ENCODE measurements around the gene CCDC106. TPM values are rescaled to one million over a fixed set of nuclear protein-coding genes. Genes with fewer than 3 reads are reported as not detected.

The CCDC106 gene
- total RNA-seq, 1 experiment from 2014 or later = 19.9 TPM

DNA sequence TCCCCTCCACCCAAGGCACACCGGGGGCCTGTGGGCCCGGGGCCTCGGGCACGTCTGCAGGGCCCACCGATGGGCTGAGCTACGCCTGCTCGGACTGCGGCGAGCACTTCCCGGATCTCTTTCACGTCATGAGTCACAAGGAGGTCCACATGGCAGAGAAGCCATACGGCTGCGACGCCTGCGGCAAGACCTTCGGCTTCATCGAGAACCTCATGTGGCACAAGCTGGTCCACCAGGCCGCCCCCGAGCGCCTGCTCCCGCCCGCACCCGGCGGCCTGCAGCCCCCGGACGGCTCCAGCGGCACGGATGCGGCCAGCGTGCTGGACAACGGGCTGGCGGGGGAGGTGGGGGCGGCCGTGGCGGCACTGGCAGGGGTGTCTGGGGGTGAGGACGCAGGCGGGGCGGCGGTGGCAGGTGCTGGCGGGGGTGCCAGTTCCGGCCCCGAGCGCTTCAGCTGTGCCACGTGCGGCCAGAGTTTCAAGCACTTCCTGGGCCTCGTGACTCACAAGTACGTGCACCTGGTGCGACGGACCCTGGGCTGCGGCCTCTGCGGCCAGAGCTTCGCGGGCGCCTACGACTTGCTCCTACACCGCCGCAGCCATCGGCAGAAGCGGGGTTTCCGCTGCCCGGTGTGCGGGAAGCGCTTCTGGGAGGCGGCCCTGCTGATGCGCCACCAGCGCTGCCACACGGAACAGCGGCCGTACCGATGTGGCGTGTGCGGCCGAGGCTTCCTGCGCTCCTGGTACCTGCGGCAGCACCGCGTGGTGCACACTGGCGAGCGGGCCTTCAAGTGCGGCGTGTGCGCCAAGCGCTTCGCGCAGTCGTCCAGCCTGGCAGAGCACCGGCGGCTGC, 32.2 kb upstream of the CCDC106 start:
- no CpG with 5 or more reads among the region's 88 CpGs for WGBS (ENCODE audit: extremely low coverage, insufficient read length, low lambda C conversion rate)
- H3K27ac Mint-ChIP-seq = no peak overlapping the region
- Histone ChIP-seq H3T11ph (ENCODE audit: low read length) (no peak overlapping the region), H3K9me3 (ENCODE audit: control insufficient read depth, low read depth, low read length) (no peaks in the 10 kb centered on the region), H3K79me1 (ENCODE audit: insufficient read depth, low read depth, low read length, poor library complexity, severe bottlenecking) (no peaks in the 10 kb centered on the region), H3K23me2 (ENCODE audit: insufficient read length, low read depth, low read length, poor library complexity, severe bottlenecking) (no peaks in the 10 kb centered on the region), H3K4me1 (ENCODE audit: insufficient read depth, low read length) (no peaks in the 10 kb centered on the region), H2BK20ac (ENCODE audit: low read depth, low read length, poor library complexity, severe bottlenecking) (no peak overlapping the region), H2BK120ac (ENCODE audit: low read depth, low read length, poor library complexity, severe bottlenecking) (no peak overlapping the region), H4K20me1 (ENCODE audit: control insufficient read depth, insufficient read depth, insufficient read length) (no peaks in the 10 kb centered on the region), H2BK12ac (ENCODE audit: insufficient read length, low read depth, low read length) (no peak overlapping the region), H3K4ac (ENCODE audit: low read depth, low read length) (no peak overlapping the region), H3K14ac (ENCODE audit: insufficient read depth, low read length) (no peak overlapping the region), H3K27me3 (ENCODE audit: insufficient read depth, low read length) (no peaks in the 10 kb centered on the region), H3K4me2 (ENCODE audit: insufficient read depth, insufficient read length, low read length) (no peak overlapping the region), H3K23ac (ENCODE audit: insufficient read length, low read depth, low read length) (no peak overlapping the region), H4K5ac (ENCODE audit: insufficient read length, low read depth, low read length) (no peak overlapping the region), H2BK15ac (ENCODE audit: low read depth, low read length) (no peak overlapping the region), H3K56ac (ENCODE audit: insufficient read length, low read depth, low read length) (no peak overlapping the region), H3K18ac (ENCODE audit: insufficient read length, low read depth, low read length) (no peak overlapping the region), H4K8ac (replicated peaks; ENCODE audit: insufficient read length, low read depth, low read length) (no peak overlapping the region), H2BK5ac (ENCODE audit: insufficient read length, low read length) (no peak overlapping the region), H4K91ac (ENCODE audit: insufficient read length, low read depth, low read length) (no peak overlapping the region), H3K79me2 (ENCODE audit: insufficient read depth, low read length) (0 out of 2 replicates have a peak, but pooled peaks cover 1% of the 10 kb centered on the region), H2AFZ (ENCODE audit: low read length) (no peak overlapping the region), H2AK5ac (ENCODE audit: insufficient read length, low read length) (no peak overlapping the region), H3K9ac (ENCODE audit: extremely low read depth, insufficient read length, low read length) (no peak overlapping the region), H3K27ac (ENCODE audit: insufficient read length, low read depth, low read length) (no peak overlapping the region)
- no peak for TF ChIP-seq CTCF (conservative IDR thresholded peaks at IDR 0.05)
- no peaks in the 10 kb centered on the region; a peak in 1 of 5 replicates for H3K9me3 Mint-ChIP-seq
- H3K4me1 Mint-ChIP-seq = peaks cover 0 to 2% of the 10 kb centered on the region in 2 experiments; a peak in 1 of 4 replicates
- peaks cover 18 to 41% (median 40%) of the 10 kb centered on the region in 3 experiments for H3K36me3 Mint-ChIP-seq (ENCODE audit: insufficient read depth in 1 of 3, low read depth in 3 of 3)
- peaks cover 2% of the 10 kb centered on the region for H3K27me3 Mint-ChIP-seq (ENCODE audit: low read depth)
- no peak for DNase-seq
- H3K4me3 Mint-ChIP-seq = no peak overlapping the region

Data from H9 (cell line).